Measurements from ENCODE around the gene DYRK3. TPM values are rescaled to one million over a fixed set of nuclear protein-coding genes. Genes with fewer than 3 reads are reported as not detected.
A peak's percentile ranks its signal among the peaks of the same experiment; 100 is the strongest.

The DYRK3 gene
- total RNA-seq, 1 experiment from 2014 or later: 30.5 TPM

DNA sequence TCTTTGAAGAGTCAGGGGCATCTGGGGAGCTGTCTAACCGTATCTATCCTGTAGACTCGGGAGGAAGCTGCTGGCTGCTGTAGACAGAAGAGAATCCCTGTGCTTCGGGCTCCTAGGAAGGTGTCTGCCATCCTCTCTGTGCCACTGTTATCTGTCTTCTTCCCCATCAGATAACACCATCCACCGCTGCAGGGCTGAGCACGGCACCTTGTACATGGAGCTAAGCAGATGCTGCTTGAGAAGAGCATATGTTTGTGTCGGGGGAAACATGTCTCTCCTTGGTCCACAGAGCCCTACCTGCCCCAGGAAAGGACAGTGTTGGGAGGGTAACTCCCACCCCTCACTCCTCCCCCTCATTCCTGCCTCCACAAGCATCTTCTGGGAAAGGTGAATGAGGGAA lies 48.0 kb downstream of the DYRK3 start:
- DNase-seq (ENCODE audit: low read depth): no peak

DNA sequence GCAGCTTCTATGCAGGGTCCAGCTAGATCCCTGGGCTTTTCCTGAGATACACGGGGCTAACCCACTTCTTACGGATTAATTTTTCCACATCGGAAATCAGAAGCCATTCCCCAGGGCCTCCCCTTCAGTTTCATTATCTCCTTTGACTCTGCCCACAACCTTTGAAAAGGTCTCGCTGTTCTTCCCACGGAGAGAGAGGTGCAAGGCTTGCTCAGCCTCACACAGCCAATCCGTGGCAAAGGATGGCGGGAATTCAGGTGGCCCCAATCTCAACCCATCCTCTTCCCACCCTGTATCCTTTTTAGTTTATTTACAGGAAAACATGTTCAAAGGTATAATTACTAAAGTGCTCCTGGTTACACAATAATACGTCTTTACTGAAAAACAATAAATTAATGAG lies 48.7 kb downstream of the DYRK3 start:
- no peak for DNase-seq (ENCODE audit: low read depth)

DNA sequence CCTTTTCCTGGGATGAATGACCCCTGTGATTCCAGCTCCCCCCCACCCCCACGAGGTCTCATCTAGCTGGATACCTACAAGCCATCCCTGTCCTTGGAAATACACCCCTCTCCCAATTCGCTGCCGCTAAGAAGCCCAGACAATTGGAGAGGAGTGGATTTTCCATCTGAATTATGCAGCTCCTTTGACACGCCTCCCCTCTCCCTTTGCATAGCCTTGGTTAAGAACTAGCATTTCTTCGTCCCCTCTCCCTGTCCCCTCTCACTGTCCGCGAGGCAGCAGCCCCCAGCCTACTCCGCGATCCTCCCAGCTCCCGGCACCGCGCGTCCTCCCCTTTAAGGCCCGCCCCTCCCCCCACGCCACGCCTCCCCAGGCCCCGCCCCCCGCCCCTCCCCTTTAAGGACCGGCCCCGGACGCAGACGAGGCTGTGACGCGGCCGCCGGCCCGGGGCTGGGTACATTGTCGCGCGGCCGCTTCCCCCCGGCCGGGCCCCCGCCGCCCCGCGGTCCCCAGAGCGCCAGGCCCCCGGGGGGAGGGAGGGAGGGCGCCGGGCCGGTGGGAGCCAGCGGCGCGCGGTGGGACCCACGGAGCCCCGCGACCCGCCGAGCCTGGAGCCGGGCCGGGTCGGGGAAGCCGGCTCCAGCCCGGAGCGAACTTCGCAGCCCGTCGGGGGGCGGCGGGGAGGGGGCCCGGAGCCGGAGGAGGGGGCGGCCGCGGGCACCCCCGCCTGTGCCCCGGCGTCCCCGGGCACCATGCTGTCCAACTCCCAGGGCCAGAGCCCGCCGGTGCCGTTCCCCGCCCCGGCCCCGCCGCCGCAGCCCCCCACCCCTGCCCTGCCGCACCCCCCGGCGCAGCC lies 49.4 kb downstream of the DYRK3 start, which contains the start of gene MAPKAPK2:
Gene MAPKAPK2, plus strand, starts transcription at position 428 of the 856 bp plus-strand sequence. Its CDS starts 325 bp downstream, at position 753.
- DNase-seq (ENCODE audit: low read depth): peak; percentile 56

- DNase-seq (ENCODE audit: low read depth): peak; percentile 35
These were observed 50.0 kb downstream of the DYRK3 start for GRCh38 chr1:206685334-206685768.

DNA sequence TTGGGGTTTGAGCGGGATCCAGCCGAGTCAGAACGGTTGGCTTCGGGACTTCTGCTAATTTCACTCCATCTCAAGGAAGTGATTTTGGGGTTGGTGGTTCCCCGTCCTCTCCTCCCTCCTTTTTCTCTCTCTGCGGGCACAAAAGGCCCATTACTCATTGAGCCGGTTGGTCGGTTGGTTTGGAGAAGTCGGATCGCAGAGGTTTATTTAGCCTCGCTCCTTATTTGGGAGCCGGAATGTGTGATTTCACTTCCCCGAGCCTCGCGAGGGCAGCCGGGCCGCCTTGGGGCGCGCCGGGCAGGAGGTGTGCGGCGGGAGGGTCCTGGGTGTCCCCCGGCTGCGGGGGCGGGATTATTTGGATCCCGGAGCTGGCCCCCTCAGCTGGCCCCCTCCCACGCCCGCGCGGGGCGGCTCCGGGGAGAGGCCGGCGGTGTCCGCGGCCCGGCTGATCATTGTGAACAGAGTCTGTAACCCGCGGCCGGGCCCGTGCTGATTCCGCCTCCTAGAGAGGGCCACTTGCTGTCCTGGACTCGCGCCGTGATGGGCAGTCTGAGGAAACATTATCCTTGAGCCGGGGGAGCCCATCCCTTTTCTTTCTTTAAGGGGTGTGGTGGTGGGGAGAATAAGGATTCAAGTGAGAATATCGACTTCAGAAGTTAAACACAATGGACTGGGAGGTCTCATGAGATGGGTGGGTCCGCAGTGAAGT lies 50.6 kb downstream of the DYRK3 start:
- DNase-seq (ENCODE audit: low read depth): peak; percentile 82

- DNase-seq (ENCODE audit: low read depth): no peak
These were observed 51.3 kb downstream of the DYRK3 start for GRCh38 chr1:206686478-206687249.

GRCh38 chr1:206687251-206687914 lies 52.0 kb downstream of the DYRK3 start:
- DNase-seq (ENCODE audit: low read depth): no peak

- peak; percentile 60 for DNase-seq (ENCODE audit: low read depth)
These were observed 52.6 kb downstream of the DYRK3 start for GRCh38 chr1:206687915-206688442.

DNA sequence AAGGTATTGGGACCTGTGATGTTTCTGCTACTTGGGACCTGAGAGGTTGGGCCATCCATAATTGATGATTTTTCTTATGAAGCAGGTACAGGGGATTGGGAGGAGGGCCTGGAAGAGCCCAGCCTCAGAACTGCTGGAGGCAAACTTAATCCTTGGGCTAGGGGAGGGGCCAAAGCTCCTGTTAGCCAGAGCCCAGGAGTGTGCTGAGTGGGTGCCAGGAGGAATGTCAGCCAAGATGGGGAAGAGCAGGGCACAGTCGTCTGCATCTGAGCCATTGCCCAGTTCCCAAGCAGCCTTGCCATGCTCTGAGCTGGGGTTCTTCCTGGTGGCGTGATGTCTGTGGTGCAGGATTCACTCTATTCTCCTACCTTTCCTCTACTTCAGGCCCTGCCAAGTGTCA lies 55.2 kb downstream of the DYRK3 start:
- DNase-seq (ENCODE audit: low read depth): no peak

- DNase-seq (ENCODE audit: low read depth): peak; percentile 84
These were observed 56.3 kb downstream of the DYRK3 start for GRCh38 chr1:206691604-206692003.

DNA sequence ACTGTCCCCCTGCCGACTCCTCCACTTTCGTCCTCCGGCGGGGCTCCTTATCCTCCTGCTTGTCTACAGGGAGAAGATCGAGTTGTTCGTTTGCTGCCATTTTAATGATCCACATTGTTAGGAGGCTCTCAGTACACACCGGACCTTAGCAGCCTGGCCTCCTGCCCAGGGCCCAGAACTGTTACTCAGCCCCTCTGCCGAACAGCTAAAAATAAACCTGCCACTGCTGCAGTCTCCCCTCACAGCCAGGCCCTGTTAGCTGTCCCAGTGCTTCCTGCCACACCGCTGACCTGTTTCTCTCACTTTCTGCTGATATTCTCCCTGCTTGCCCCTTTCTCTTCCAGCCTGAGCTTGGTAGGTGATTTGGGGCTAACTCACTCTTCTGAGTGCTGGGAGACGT lies 57.7 kb downstream of the DYRK3 start:
- DNase-seq (ENCODE audit: low read depth): peak; percentile 78

GRCh38 chr1:206693592-206693991 lies 58.3 kb downstream of the DYRK3 start:
- DNase-seq (ENCODE audit: low read depth): peak; percentile 51

- DNase-seq (ENCODE audit: low read depth): no peak
These were observed 59.1 kb downstream of the DYRK3 start for GRCh38 chr1:206694171-206695124.

DNA sequence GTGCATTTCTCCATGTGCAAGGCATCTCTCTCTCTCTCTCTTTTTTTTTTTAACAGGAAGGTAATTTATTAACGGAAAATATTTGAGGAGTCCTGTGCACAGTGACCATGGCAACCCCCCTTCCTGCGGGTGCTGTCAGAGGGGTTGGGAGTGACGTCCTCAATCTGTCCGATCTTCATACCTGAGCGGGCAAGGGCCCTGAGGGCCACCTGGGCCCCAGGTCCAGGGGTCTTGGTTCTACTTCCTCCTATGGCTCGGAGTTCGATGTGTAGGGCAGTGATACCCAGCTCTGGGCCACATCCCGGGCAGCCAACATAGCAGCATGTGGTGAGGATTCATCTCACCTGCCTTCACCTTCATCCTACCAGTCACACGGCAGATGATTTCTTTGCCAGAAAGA lies 60.4 kb downstream of the DYRK3 start:
- no peak for DNase-seq (ENCODE audit: low read depth)

- DNase-seq (ENCODE audit: low read depth): no peak
These were observed 61.7 kb downstream of the DYRK3 start for GRCh38 chr1:206696812-206697585.

- no peak for DNase-seq (ENCODE audit: low read depth)
These were observed 62.7 kb downstream of the DYRK3 start for GRCh38 chr1:206698011-206698410.

Measured in LHCN-M2 (cell line).